ENCODE data around the gene DFFB.

GRCh38 chr1:3903141-3904005, 46.1 kb downstream of the DFFB start:
- TF ChIP-seq TAF1 (IDR thresholded peaks at IDR 0.05; ENCODE audit: borderline replicate concordance, low read depth, low read length) (no peak), POLR2AphosphoS5 (IDR thresholded peaks at IDR 0.05; ENCODE audit: low read depth, low read length) (no peak)
